HepG2 (cell line): Measurements from ENCODE around the gene RAB6A. TPM values are rescaled to one million over a fixed set of nuclear protein-coding genes. Genes with fewer than 3 reads are reported as not detected.

ENCODE experiments used
- CENPT ChIP-seq: sonication (generic); formaldehyde crosslinking; IDR thresholded peaks from 2 replicates; pipeline ENCODE4 v1.8.0; 2022; ENCODE audit warnings: low read depth, mild to moderate bottlenecking, moderate library complexity, missing genetic modification reagents
- DZIP1 ChIP-seq: sonication (generic); formaldehyde crosslinking; IDR thresholded peaks from 2 replicates; pipeline ENCODE4 v1.5.0; 2020; ENCODE audit warnings: mild to moderate bottlenecking, missing genetic modification reagents
- EZH2 ChIP-seq: conservative IDR thresholded peaks from 2 replicates; pipeline ENCODE4 v1.6.1; 2012; ENCODE audit warnings: mild to moderate bottlenecking, low read depth, low read length, moderate library complexity
- HNF1B ChIP-seq: sonication (generic); formaldehyde crosslinking; IDR thresholded peaks from 2 replicates; pipeline ENCODE4 v1.5.1; 2020; ENCODE audit warnings: mild to moderate bottlenecking, moderate library complexity, missing genetic modification reagents
- IRX3 ChIP-seq: sonication (generic); formaldehyde crosslinking; IDR thresholded peaks from 2 replicates; pipeline ENCODE4 v1.8.1; 2023; ENCODE audit warnings: mild to moderate bottlenecking, low read depth, missing genetic modification reagents, borderline replicate concordance
- MAF1 ChIP-seq: sonication (generic); formaldehyde crosslinking; IDR thresholded peaks from 2 replicates; pipeline ENCODE4 v1.5.0; 2020; ENCODE audit warnings: missing genetic modification reagents, borderline replicate concordance
- POGK ChIP-seq: sonication (generic); formaldehyde crosslinking; conservative IDR thresholded peaks from 2 replicates; pipeline ENCODE4 v1.8.0; 2022; ENCODE audit warnings: mild to moderate bottlenecking, moderate library complexity, missing genetic modification reagents
- RBAK ChIP-seq: sonication (generic); formaldehyde crosslinking; IDR thresholded peaks from 2 replicates; pipeline ENCODE4 v1.5.1; 2020; ENCODE audit warnings: mild to moderate bottlenecking, missing genetic modification reagents
- SPEN ChIP-seq: sonication (generic); formaldehyde crosslinking; IDR thresholded peaks from 2 replicates; pipeline ENCODE4 v1.5.1; 2020; ENCODE audit warnings: low read depth, mild to moderate bottlenecking, missing genetic modification reagents
- TRAFD1 ChIP-seq: sonication (generic); formaldehyde crosslinking; IDR thresholded peaks from 2 replicates; pipeline ENCODE4 v1.5.1; 2020; ENCODE audit warnings: missing genetic modification reagents, mild to moderate bottlenecking, borderline replicate concordance
- ZBTB39 ChIP-seq: sonication (generic); formaldehyde crosslinking; IDR thresholded peaks from 2 replicates; pipeline ENCODE4 v1.5.0; 2020; ENCODE audit warnings: missing genetic modification reagents
- ZNF101 ChIP-seq: sonication (generic); formaldehyde crosslinking; IDR thresholded peaks from 2 replicates; pipeline ENCODE4 v1.4.0; 2020; ENCODE audit warnings: mild to moderate bottlenecking, low read depth, missing genetic modification reagents, borderline replicate concordance
- ZNF12 ChIP-seq: sonication (generic); formaldehyde crosslinking; IDR thresholded peaks from 2 replicates; pipeline ENCODE4 v1.5.0; 2020; ENCODE audit warnings: missing genetic modification reagents
- ZNF225 ChIP-seq: sonication (generic); formaldehyde crosslinking; IDR thresholded peaks from 2 replicates; pipeline ENCODE4 v1.4.0; 2020; ENCODE audit warnings: mild to moderate bottlenecking, missing genetic modification reagents
- ZNF232 ChIP-seq: sonication (generic); formaldehyde crosslinking; IDR thresholded peaks from 2 replicates; pipeline ENCODE4 v1.4.0; 2020; ENCODE audit warnings: missing genetic modification reagents, borderline replicate concordance
- ZNF652 ChIP-seq: IDR thresholded peaks from 2 replicates; pipeline ENCODE4 v1.6.1; 2016; ENCODE audit warnings: low read depth, borderline replicate concordance
- ZNF891 ChIP-seq: sonication (generic); formaldehyde crosslinking; IDR thresholded peaks from 2 replicates; pipeline ENCODE4 v1.5.0; 2020; ENCODE audit warnings: mild to moderate bottlenecking, missing genetic modification reagents
- polyA plus RNA-seq, 8 experiments: library from polyadenylated mRNA; depleted of rRNA in 3 of 8; stranded (reverse) in 7 of 8; unstranded in 1 of 8; fragments of >200 nt; fragmentation: Illumina TruSeq in 4 of 8; extraction: Trizol in 4 of 8; gene quantifications; 2 replicates each; pipeline versions ENCODE4 v1.2.1 to v1.2.3, GENCODE V29; 2011 to 2016; ENCODE audit warnings: low read depth in 4 of 8, missing spikeins in 1 of 8, mixed read lengths in 1 of 8; ENCODE audit not compliant: insufficient read depth in 1 of 8
- total RNA-seq, 5 experiments: library from RNA; depleted of rRNA; stranded (reverse); fragments of >200 nt; fragmentation: Illumina TruSeq; extraction: Trizol; gene quantifications; 2 replicates each; pipeline ENCODE4 v1.2.3, GENCODE V29; 2016; ENCODE audit warnings: low read depth in 1 of 5

Gene RAB6A
- total and polyA plus RNA-seq, 2 of the 13 experiments (the other 11 are each of a cell fraction or from before 2014, with no cell fraction given), result 74.3 to 121 TPM

DNA sequence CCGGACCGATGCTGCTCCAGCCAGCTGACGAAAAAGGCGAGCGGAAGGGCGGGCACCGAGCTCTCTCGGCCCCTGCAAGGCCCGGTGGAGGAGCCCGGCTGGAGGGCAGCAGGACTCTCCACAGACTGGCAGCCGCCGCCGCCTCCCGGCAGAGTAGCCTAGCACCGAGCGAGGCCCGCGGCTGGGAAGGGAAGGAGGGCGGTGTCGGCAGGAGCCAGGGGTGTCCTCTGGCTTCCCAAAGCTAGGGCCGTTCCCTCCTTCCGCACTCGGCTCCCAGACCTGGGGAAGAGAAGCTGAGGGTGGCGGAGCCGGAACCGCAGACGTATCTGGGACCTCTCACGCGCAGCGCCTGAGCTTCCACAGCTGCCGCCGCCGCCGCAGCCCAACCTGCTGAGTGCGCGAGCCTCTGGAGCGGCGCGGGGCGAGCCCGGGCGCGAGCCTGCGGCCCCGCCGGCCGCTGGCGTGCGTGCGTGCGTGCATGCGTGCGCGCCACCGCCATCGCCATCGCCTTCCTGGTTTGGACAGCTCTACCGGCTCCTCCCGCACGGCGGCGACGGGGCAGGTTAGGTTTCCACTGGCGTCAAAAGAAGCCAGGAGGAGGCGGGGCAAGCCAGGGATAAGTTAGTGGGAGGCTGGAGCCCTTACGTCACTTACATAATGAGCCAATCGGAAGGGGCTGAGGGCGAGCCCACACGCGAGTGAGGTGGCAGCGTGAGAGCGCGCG lies at the start of gene RAB6A (continued):
- TF ChIP-seq ZNF891 (CRISPR knock-in tag), result no peak
- TF ChIP-seq DZIP1, result no peak
- no peak for TF ChIP-seq ZNF652 (CRISPR knock-in tag)
- TF ChIP-seq ZNF101 (CRISPR knock-in tag), result no peak
- no peak for TF ChIP-seq RBAK (CRISPR knock-in tag)
- TF ChIP-seq ZNF225 (CRISPR knock-in tag), result no peak; the same call in 1 of the 2 replicates
- no peak; the same call in 1 of the 2 replicates for TF ChIP-seq POGK (CRISPR knock-in tag)
- TF ChIP-seq SPEN (CRISPR knock-in tag), result no peak; the same call in 1 of the 2 replicates
- TF ChIP-seq IRX3, result no peak
- 0 out of 2 replicates have a peak, but pooled peaks have one; percentile 35 for TF ChIP-seq MAF1 (CRISPR knock-in tag)
- no peak for TF ChIP-seq HNF1B (CRISPR knock-in tag)
- TF ChIP-seq EZH2, result no peak
- TF ChIP-seq TRAFD1, result no peak
- 0 out of 2 replicates have a peak, but pooled peaks have one; percentile 9 for TF ChIP-seq ZNF12 (CRISPR knock-in tag)
- TF ChIP-seq ZBTB39 (CRISPR knock-in tag), result no peak
- TF ChIP-seq CENPT (CRISPR knock-in tag), result no peak
- TF ChIP-seq ZNF232 (CRISPR knock-in tag), result peak; percentile 23; the same call in 1 of the 2 replicates
